ENCODE results near the gene PCED1A.
"Not testable (repeated sequence)": the region's sequence is repeated elsewhere in the genome, so short reads cannot be mapped to it uniquely, and the experiment has no call there.

Gene PCED1A

DNA sequence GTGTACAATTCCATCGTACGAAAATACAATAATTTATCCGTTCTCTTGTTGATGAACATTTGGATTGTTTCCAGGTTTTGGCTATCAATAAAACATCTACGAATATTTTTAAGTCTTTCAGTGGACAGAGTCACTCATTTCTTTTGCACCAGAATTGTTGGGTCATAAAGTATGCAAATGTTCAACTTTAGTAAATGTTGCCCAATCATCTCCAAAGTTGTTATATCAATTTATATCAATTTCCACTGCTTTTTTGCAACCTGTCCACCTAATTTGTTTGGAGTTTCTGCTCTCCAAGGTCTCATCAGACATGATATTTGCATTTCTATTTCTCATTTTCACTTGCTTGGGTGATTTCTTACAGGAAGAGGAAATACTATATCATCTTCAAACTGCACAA, 13.8 kb downstream of the PCED1A start:
- DNase-seq (ENCODE audit: low read depth), result no peak

DNA sequence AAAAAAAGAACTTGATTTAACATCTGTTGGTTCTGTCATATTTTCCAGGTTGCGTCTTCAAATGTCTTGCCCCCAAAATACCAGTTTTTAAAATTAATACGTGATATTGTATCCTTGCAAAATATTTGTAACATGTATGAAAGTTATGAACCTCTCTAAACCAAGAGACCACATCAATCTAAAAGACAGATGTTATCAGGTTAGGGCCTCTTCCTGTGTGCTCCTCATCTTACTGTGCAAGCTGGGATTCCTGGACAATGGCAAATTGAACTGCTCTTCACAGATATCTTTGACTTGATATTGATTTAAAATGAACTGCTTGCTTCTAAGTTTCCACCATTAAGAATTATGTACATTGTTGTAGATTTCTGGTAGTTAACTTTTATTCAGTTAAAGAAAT, 14.7 kb downstream of the PCED1A start:
- no peak for DNase-seq (ENCODE audit: low read depth)

DNA sequence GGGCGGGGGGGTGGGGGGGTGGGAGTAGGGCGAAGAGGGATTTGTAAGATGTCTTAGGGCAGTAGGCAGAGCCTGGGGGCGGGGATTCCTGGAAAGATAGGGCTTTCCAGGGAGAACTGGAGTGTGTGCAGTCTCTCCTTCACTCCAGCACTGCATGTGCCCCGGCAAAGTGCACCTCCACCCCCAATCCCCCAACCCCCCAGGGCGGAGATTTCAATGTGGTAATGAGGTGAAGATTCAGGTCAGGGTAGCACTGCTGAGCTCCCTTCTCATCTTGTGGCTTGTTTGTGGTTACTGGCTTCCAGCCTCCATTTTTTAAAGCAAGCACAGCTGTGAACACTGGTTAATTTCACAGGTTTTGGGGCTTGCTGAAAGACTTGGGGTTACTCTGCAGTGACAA, 18.4 kb downstream of the PCED1A start:
- no peak for DNase-seq (ENCODE audit: low read depth)

DNA sequence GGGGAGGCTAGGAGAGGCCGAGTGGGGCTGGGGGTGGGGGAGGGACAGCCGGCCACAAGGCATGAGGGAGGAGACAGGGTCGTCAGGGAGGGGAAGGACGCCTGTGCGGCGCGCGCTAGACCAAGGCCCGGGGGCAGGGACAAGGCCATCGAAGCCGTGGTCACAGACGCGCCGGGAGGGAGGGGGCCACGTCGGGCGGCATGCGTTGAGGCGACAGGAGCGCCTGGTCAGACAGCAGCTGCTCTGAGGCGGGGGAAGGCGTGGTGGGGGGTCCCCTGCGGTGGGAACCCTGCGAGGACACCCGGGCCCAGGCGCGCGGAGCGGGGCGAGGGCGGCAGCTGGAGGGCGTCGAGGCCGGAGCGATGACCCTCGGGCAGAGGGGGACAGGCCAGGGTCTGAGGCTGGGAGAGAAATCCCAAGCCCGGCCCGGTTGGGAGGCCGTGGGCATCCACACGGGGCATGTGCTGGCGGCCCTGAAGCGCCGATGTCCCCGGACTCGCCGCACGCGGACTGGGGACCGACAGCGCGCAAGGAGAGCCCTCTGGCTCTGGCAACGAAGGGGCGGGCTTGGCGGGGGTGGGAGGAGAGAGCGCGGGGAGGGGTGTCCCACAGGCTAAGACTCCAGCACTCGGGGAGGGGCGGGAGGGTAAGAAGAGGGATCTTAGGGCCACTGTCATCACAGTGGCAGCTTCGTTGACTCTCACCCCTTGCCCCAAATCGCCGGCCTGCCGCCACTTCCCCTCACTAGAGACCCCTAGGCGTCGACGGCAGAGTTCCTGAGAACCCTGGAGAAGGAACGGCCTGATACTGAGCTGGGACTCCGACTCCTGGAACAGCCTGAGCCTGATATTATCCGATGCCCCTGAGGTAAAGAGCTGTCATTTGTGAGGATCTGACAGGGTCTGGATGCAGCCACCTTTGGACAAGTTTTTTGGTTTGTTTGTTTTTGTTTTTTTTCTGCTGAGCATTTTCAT, 19.3 kb downstream of the PCED1A start:
- DNase-seq (ENCODE audit: low read depth), result no peak

DNA sequence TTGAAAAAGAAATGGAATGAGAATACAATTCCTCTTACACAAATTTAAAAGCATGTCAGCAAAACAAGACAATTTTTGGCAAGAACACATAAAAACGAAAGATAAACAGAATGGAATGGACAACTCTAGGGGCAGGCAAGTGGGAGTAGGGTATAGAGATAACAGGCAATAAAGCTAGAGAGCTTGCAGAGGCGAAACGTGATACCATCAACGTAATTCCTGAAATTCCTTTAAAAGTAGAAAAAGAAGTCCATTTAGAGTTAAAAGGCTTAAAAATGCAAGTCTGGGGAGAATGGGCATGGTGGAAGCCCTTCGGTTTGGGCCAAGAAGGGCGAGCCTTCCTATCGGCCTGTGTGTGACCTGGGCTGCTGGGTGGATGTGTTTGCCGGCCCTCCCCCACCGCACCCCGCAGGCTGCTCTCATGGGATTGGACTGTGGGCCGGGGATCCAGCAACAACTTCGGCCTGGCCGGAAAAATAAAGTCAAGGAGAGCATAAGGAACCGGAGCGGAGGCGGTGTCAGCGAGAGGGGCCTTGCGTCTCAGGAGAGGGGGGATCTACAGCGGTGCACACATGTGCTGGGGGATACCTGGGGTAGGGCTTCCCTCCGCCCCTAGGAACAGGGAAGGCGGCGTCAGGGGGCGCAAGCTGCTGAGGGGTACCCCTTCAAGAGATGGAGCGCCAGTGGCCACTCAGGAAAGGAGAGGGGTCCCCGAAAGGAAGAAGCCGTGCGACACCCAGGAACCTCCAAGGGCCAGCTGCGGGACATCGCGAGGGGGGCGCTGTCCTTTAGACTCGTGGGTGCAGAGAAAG, 20.2 kb downstream of the PCED1A start:
- no peak for DNase-seq (ENCODE audit: low read depth)

DNA sequence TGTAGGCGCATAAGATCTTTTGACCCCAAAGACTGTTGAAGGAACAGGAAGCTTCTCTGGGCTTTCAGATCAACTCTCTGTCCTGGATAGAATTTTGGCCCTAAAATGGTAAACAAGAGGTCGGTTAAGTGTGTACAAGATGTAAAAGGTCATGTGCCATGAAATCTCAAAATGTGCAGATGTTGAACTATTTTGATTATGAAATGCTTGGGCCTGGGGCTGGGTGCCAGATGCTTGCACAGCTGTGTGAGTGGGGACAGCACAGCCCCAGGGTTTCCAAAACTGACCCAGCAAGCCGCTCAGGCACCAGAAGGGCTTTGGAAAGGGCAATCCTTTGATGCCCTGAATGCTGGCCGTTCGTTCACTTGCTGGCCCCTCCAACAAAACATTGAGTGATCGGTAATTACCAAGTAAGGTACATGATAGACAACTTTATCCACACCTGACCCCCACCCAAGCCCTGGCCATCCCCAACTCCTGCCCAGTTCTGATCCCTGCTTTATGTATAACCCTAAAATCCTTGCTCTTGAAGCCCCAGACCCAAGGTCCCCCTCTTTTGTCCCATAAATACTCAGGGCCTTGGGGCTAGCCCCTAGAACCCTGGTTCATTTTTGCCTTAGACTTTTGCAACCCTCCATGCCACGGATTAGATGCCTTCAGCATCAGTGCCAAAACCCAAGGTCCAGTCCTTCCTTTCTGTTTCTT, 22.4 kb downstream of the PCED1A start:
- DNase-seq (ENCODE audit: low read depth), result no peak

DNA sequence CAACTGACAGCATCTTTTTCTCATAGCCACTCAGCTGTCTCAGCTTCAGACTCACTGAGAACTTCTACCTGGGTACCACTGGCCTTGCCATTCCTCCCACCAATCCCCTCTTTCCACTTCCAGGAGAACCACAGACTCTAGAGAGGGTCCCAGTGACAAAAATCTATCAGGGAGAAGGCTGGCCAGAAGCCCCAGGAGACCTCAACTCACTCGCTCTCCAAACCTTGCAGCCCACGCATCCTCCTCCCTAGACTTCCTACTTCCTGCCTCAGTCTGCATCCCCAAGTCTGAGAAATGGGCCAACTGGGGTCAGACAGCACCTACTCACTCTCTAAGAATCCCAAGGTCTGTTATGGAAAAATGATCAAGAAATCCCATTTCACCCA, 23.1 kb downstream of the PCED1A start:
- DNase-seq (ENCODE audit: low read depth), result no peak

DNA sequence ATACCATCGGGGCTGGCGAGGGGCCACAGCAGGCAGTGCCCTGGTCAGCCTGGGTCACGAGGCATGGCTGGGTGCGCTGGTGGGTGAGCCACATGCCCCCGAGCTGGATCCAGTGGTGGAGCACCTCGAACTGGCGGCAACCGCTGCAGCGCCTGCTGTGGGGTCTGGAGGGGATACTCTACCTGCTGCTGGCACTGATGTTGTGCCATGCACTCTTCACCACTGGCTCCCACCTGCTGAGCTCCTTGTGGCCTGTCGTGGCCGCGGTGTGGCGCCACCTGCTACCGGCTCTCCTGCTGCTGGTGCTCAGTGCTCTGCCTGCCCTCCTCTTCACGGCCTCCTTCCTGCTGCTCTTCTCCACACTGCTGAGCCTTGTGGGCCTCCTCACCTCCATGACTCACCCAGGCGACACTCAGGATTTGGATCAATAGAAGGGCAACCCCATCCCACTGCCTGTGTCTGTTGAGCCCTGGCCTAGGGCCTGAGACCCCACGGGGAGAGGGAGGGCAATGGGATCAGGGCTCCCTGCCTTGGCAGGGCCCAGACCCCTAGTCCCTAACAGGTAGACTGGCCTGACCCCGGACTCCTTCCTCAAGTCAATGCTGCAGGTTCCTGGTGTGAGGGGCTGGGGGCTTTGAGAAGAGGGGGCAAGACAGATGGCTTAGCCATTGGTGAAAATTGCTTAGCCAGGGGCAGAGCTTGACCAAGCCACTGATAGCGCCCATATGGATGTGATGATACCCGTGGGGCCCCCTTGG, 23.7 kb downstream of the PCED1A start:
- DNase-seq (ENCODE audit: low read depth), result no peak

DNA sequence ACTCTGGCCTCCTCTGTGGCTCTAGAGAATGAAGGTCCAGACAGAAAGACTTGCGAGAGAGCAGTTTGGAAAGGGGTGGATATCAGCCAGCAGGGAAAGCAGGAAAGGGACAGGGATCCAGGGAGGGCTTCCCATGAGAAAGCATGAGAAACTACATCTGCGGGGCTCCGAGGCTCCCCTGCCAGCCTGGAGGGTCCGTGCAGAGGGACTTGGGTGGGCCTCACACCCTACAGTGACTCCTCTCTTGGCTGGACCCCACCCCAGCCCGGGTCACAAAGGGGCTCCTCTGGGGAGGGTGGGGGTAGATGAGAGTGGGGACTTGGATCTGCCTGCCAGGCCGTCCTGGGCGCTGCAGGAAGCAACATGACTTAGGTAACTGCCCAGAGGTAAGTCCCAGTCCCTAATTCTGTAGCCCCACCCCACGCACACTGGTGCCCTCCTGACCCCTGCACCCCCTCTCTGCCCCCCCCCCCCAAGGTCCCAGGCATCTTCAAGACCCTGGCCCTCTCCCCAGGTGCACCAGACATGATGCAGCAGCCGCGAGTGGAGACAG, 24.3 kb downstream of the PCED1A start, which contains the start of gene TMEM239:
Gene TMEM239, plus strand, starts transcription at position 335 of the 553 bp plus-strand sequence. Its CDS starts 191 bp downstream, at position 526.
- DNase-seq (ENCODE audit: low read depth), result no peak

DNA sequence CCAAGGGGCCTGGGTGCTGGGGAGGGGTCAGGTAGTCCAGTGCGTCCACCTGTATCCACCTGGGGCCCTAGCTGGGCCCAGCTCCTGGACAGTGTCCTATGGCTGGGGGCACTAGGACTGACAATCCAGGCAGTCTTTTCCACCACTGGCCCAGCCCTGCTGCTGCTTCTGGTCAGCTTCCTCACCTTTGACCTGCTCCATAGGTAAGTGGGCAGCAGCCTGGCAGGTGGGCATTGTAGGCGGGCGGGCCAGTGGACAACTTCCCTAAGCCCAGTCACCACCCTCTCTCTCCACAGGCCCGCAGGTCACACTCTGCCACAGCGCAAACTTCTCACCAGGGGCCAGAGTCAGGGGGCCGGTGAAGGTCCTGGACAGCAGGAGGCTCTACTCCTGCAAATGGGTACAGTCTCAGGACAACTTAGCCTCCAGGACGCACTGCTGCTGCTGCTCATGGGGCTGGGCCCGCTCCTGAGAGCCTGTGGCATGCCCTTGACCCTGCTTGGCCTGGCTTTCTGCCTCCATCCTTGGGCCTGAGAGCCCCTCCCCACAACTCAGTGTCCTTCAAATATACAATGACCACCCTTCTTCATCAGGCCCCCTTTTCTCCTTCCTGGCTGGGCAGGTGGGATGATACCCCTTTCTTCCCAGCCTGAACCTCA, 25.1 kb downstream of the PCED1A start:
- DNase-seq (ENCODE audit: low read depth), result no peak

DNA sequence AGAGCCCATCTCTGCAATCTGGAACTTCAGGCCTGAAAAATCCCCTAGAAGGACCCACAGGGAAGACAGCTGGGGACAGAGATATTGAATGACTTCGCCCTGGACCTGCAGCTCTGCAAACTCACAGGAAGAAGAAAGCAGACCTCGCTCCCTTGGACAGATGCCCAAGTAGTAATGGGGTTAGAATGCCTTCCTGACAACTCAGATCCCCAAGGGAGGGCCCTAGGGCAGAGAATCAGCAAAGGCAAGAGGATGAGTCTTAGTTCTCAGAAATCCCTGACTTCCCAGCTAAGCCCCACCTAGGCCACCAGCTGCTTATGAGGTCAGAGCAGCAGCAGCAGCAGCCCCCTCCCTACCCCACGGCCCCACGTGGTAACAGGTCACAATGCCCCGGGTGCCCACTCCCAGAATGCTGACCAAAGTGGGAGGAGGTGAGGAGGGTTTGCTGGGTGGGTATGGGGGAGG, 25.8 kb downstream of the PCED1A start, which contains the start of gene C20orf141:
Gene C20orf141, plus strand, starts transcription at position 401 of the 465 bp plus-strand sequence. CDS start 198 bp downstream, outside the sequence.
- DNase-seq (ENCODE audit: low read depth), result peak; percentile 99

DNA sequence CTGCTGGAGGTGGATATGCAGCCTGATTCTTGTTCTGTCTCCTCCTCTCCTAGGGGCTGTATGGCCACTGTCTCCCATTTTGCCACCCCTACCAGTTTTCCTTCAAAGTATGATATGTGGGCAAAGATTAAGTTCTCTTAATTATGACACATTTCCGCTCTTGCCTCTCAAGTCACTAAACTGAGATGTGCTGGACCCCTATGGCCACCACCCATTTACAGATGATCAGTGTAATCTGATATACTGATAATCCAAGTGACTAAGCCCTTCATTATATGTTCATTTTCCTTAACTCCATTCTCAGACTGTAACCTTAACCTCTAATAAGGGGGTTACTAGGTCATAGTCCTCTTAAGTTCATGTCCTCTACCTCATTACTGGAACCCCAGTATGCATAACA, 26.4 kb downstream of the PCED1A start:
- DNase-seq (ENCODE audit: low read depth), result no peak

DNA sequence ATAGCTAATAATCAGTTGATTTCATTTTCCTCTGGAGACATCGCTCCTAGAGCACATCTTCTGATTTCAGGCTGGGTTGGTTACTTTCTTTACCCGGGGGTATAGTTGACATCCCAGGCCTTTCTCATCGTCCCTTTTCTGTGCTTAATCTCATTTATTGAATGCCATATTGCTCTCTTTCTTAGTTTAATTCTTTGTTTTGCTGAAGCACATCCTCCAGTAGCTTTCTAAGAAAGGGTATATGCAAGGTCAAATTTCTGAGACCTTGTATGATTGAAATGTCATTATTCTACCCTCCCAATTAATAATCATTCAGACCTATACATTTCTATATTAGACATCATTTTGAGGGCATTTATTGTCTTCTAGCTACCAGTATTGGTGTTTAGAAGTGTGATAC, 28.3 kb downstream of the PCED1A start:
- no peak for DNase-seq (ENCODE audit: low read depth)

DNA sequence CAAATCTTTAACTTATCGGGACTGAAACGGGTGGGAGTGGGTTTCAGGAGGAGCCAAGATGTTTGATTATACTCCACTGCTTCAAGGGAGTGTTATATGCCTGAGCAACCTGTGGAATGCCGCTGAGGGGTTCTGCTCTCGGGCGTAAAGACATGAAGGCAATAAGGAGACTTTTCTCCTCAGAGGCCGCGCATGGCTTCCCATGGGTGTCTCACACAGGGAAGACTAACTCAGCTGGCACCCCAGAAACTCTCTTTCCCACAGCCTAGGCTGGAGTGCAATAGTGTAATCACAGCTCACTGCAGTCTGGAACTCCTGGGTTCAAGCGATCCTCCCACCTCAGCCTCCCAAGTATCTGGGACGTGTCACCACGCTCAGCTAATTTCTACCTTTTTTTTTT, 30.8 kb downstream of the PCED1A start:
- no peak for DNase-seq (ENCODE audit: low read depth)

DNA sequence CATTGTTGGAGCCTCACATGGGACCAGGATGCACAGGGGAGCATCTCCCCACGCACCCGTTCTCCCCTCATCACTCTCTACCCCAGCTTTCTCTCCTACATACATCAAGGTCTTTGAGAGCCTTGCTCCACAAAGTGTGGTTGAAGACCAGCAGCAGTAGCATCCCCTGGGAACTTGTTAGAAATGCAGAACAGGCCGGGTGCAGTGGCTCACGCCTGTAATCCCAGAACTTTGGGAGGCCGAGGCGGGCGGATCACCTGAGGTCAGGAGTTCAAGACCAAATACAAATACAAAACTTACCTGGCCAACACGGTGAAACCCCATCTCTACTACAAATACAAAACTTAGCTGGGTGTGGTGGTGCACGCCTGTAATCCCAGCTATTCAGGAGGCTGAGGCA, 32.5 kb downstream of the PCED1A start:
- not testable (repeated sequence) for DNase-seq (ENCODE audit: low read depth)

DNA sequence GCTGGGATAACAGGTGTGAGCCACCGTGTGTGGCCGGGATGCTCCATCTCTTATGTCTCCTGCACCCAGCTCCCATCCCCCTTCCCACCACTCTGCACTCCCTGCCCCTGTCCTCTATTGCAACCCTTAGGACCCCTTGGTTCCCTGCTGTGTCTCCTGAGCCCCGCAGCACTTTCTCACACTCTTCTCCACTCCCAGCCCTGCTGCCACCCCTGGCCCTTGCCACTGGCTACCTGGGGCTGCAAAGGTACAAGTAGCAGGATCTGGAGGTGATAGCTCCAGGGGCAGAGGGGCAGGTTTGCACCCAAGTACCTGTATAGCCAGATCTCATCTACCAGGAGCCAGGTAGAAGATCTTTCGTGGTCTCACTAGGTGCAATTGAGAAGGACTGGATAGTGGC, 33.4 kb downstream of the PCED1A start:
- DNase-seq (ENCODE audit: low read depth), result no peak

DNA sequence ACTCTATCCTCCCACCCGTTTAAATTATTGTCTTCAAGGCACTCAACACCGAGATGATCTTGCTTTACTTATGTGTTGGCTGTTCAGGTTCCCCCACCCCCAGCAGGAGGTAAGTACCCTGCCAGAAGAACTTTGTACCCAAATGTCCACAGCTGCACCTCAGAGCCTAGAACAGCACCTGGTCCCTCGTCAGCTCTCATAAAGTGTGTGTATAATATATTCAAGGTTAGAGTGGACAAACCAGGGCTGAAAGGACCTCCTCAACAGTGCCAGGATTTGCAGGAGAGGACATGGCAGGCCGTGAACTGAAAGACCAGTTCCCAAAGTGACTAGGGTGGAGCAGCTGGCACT, 34.1 kb downstream of the PCED1A start:
- no peak for DNase-seq (ENCODE audit: low read depth)

DNA sequence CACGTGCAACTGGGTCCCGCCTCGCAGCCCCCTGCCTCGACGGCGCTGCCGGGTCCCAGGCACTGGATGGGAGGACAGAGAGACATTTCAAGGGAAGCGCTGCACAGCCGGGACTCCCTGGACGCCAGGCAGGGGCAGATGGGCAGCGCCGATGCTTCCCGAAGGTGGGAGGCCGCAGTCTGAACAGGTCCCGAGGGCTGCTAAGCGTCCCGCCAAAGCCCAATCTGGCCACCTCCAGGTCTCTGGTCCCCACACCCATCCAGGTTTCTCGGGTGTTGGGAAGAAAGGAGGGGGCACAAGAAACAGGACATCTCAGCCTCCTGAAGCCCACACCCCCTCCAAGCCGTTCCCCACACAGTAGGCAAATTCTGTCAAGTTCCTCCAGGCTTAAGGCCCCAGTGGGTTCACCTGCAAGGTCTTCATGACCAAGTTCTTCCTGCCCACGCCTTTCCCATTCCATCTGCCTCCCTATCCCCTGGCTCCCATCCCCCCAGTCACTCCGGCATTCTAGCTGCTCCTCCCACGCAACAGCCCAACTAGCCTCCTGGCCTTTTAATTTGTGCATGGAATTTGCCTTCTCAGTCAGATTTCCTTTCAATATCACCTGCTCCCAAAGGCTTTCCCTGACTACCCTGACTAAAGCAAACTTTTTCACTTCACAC, 34.6 kb downstream of the PCED1A start:
- DNase-seq (ENCODE audit: low read depth), result no peak

DNA sequence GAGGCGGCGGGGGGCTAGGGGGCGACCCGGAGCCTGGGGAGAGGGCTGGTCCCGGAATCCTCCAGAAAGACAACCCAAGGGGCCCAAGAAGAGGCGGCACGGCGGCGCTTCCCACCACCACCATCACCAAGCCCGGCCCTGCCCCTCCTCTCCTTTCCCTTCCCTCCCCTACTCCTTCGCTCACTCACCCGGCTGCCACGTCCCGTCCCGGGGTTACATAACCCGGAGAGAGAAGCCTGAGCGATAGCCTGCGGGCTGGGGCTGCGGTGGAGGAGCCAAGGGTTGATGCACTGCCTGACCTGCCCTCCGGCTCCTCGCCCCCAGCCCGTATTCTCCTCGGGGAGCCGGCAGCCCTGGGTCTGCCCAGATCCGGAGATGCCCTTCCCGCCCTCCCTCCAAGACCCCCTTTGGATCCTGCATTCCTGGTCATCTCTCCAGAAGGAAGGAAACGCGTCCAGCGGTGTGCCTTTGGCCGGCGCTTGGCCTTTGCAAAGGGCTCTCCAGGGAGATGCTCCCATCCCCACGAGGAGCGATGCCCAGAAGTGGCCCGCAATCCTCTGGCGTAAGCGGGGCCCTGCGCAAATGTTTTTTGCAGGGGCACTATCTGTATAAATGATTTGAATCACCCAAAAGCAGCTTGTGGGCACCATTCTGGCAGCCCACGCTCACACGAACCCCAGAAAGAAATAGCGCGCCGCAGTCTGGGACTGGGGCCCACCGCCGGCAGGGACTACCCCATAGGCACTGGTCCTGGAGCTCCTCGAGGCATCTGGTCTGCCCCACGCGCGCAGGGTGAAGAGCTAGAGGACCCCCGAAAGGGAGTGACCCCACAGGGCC, 35.4 kb downstream of the PCED1A start:
- no peak for DNase-seq (ENCODE audit: low read depth)

All from HS-5 (cell line).